Fibroblast of lung (primary cell): ENCODE results near the gene IL31. TPM values are rescaled to one million over a fixed set of nuclear protein-coding genes. Genes with fewer than 3 reads are reported as not detected.
A peak's percentile ranks its signal among the peaks of the same experiment; 100 is the strongest.

Experiments used
- DNase-seq, 2 donors: peaks; one replicate each; pipeline versions ENCODE4 v3.0.0 to v3.0.0-alpha.2; 2010; ENCODE audit warnings: low read depth in 2 of 2
- H2AFZ ChIP-seq: 2 replicates; pipeline ENCODE4 v1.5.1; 2012; ENCODE audit warnings: low read length, control low read depth, inconsistent platforms
- H3K27ac ChIP-seq: 2 replicates; pipeline ENCODE4 v1.5.1; 2011; ENCODE audit warnings: low read length, control low read depth; ENCODE audit not compliant: insufficient read depth
- H3K27me3 ChIP-seq: 2 replicates; pipeline ENCODE4 v1.5.1; 2011; ENCODE audit warnings: mild to moderate bottlenecking, low read length; ENCODE audit not compliant: control insufficient read depth, insufficient read depth
- H3K36me3 ChIP-seq: 2 replicates; pipeline ENCODE4 v1.5.1; 2011; ENCODE audit warnings: low read length; ENCODE audit not compliant: control insufficient read depth, insufficient read depth
- H3K4me1 ChIP-seq: 2 replicates; pipeline ENCODE4 v1.5.1; 2011; ENCODE audit warnings: low read length; ENCODE audit not compliant: control insufficient read depth, insufficient read depth; ENCODE audit errors: extremely low read depth
- H3K4me2 ChIP-seq: 2 replicates; pipeline ENCODE4 v1.5.1; 2011; ENCODE audit warnings: low read length, control low read depth; ENCODE audit not compliant: insufficient read depth; ENCODE audit errors: extremely low read depth
- H3K4me3 ChIP-seq, 4 experiments: fragments of 200-600 bp in 1 of 4; sonication (generic) in 1 of 4; replicated peaks in 1 of 4; 2 replicates each; pipeline ENCODE4 v1.5.1; 2011 to 2016; ENCODE audit warnings: low read length in 4 of 4, low read depth in 3 of 4, mild to moderate bottlenecking in 3 of 4, control low read depth in 2 of 4, inconsistent platforms in 1 of 4, mixed read lengths in 1 of 4; ENCODE audit not compliant: insufficient read depth in 1 of 4; ENCODE audit errors: control extremely low read depth in 1 of 4
- H3K79me2 ChIP-seq: 2 replicates; pipeline ENCODE4 v1.5.1; 2012; ENCODE audit warnings: mild to moderate bottlenecking, low read length, inconsistent platforms; ENCODE audit not compliant: control insufficient read depth, insufficient read depth
- H3K9ac ChIP-seq: 2 replicates; pipeline ENCODE4 v1.5.1; 2011; ENCODE audit warnings: mild to moderate bottlenecking, low read length, control low read depth; ENCODE audit not compliant: insufficient read depth
- H3K9me3 ChIP-seq: 2 replicates; pipeline ENCODE4 v1.5.1; 2012; ENCODE audit warnings: low read depth, low read length; ENCODE audit not compliant: control insufficient read depth, insufficient read depth
- H4K20me1 ChIP-seq: 2 replicates; pipeline ENCODE4 v1.5.1; 2011; ENCODE audit warnings: low read length; ENCODE audit not compliant: control insufficient read depth, insufficient read depth; ENCODE audit errors: extremely low read depth
- CTCF ChIP-seq, 2 donors: IDR thresholded peaks in 1 of 2; conservative IDR thresholded peaks in 1 of 2; 1 replicate in 1 of 2; 2 replicates in 1 of 2; pipeline ENCODE4 v1.5.1; 2011 to 2012; ENCODE audit warnings: low read length in 2 of 2, control low read depth in 1 of 2, inconsistent platforms in 1 of 2, low read depth in 1 of 2, mild to moderate bottlenecking in 1 of 2
- EZH2 ChIP-seq: IDR thresholded peaks from 2 replicates; pipeline ENCODE4 v1.5.1; 2012; ENCODE audit warnings: low read length, control low read depth, mild to moderate bottlenecking; ENCODE audit errors: missing control alignments
- polyA plus RNA-seq, 2 donors: library from polyadenylated mRNA; depleted of rRNA in 1 of 2; stranded (reverse) in 1 of 2; unstranded in 1 of 2; fragments of >200 nt; gene quantifications; 2 replicates each; pipeline ENCODE4 v1.2.1, GENCODE V29; 2011 to 2012; ENCODE audit warnings: missing spikeins in 1 of 2
- total RNA-seq: library from RNA; depleted of rRNA; stranded (reverse); fragments of >200 nt; gene quantifications from 2 replicates; pipeline ENCODE4 v1.2.1, GENCODE V29; 2014

IL31 gene
- total and polyA plus RNA-seq, 2 donors (not counting 1 experiment from before 2014, with no cell fraction given), result not detected

- H3K4me2 ChIP-seq, result no peak overlapping the region
- H3K9ac ChIP-seq, result no peak overlapping the region
- H3K27me3 ChIP-seq, result no peaks in the 10 kb centered on the region
- H3K79me2 ChIP-seq, result no peaks in the 10 kb centered on the region
- no peak overlapping the region for H3K4me3 ChIP-seq
- no peak for DNase-seq
- no peaks in the 10 kb centered on the region for H4K20me1 ChIP-seq
- H2AFZ ChIP-seq, result no peak overlapping the region
- no peak overlapping the region for H3K27ac ChIP-seq
- H3K9me3 ChIP-seq, result no peaks in the 10 kb centered on the region
- no peaks in the 10 kb centered on the region for H3K36me3 ChIP-seq
- no peaks in the 10 kb centered on the region for H3K4me1 ChIP-seq
- no peak for TF ChIP-seq EZH2
Measured at GRCh38 chr12:122194804-122195203, 20.8 kb upstream of the IL31 start.

- Histone ChIP-seq H3K36me3 (no peaks in the 10 kb centered on the region), H3K9me3 (no peaks in the 10 kb centered on the region), H4K20me1 (no peaks in the 10 kb centered on the region), H3K9ac (no peak overlapping the region), H3K4me3 (no peak overlapping the region), H3K79me2 (no peaks in the 10 kb centered on the region), H3K27ac (no peak overlapping the region), H3K4me1 (no peaks in the 10 kb centered on the region), H3K4me2 (no peak overlapping the region), H2AFZ (no peak overlapping the region), H3K27me3 (no peaks in the 10 kb centered on the region)
- no peak for TF ChIP-seq EZH2
- no peak for TF ChIP-seq CTCF (conservative IDR thresholded peaks at IDR 0.05 in 1 of 2, IDR thresholded peaks at IDR 0.05 in 1 of 2; ENCODE audit: low read depth in 1 of 2, low read length in 2 of 2)
- DNase-seq, result no peak
Measured at GRCh38 chr12:122192441-122192840, 18.4 kb upstream of the IL31 start.

- TF ChIP-seq CTCF (conservative IDR thresholded peaks at IDR 0.05 in 1 of 2, IDR thresholded peaks at IDR 0.05 in 1 of 2; ENCODE audit: low read depth in 1 of 2, low read length in 2 of 2) (peak; percentile 84 to 86), EZH2 (no peak)
- no peaks in the 10 kb centered on the region for H3K4me1 ChIP-seq
- H3K9me3 ChIP-seq, result no peaks in the 10 kb centered on the region
- H4K20me1 ChIP-seq, result no peaks in the 10 kb centered on the region
- H3K79me2 ChIP-seq, result no peaks in the 10 kb centered on the region
- DNase-seq, result peak; percentile 40 to 61
- no peak overlapping the region for H3K9ac ChIP-seq
- no peak overlapping the region for H3K4me2 ChIP-seq
- H3K27me3 ChIP-seq, result no peaks in the 10 kb centered on the region
- no peaks in the 10 kb centered on the region for H3K36me3 ChIP-seq
- H2AFZ ChIP-seq, result no peak overlapping the region
- H3K4me3 ChIP-seq, result no peak overlapping the region
- no peak overlapping the region for H3K27ac ChIP-seq
Measured at GRCh38 chr12:122190842-122191668, 17.0 kb upstream of the IL31 start.
